OCI-LY7 (cell line): ENCODE data around the gene GMDS. TPM values are rescaled to one million over a fixed set of nuclear protein-coding genes. Genes with fewer than 3 reads are reported as not detected.

Experiments
- BruUV-seq: library from RNA; stranded (reverse); fragments of 400-500 nt; replicated peaks from 2 replicates; lab custom pipeline; 2021; lab: Mats Ljungman, UMichigan
- CTCF ChIA-PET: fragments of 300-600 bp; sonication (Branson Sonifier 250); formaldehyde crosslinking; loops from one replicate; lab custom pipeline; 2022; ENCODE audit warnings: antibody characterized with exemption; ENCODE audit not compliant: unreplicated experiment; lab: Charles Lee
- POLR2A ChIA-PET: fragments of 300-600 bp; sonication (Branson Sonifier 250); formaldehyde crosslinking; loops from one replicate; lab custom pipeline; 2022; ENCODE audit warnings: antibody characterized with exemption; lab: Charles Lee
- DNase-seq: peaks from one replicate; pipeline ENCODE4 v3.0.0-alpha.2; 2015; ENCODE audit warnings: low spot score
- H2AFZ ChIP-seq: fragments of 200-600 bp; sonication (generic), shearing (Covaris generic); 2 replicates; pipeline ENCODE4 v1.6.1; 2014; ENCODE audit warnings: mild to moderate bottlenecking, antibody characterized with exemption, low read length, moderate library complexity
- H3K27ac ChIP-seq: fragments of 200-600 bp; sonication (generic); 2 replicates; pipeline ENCODE4 v1.5.1; 2014; ENCODE audit warnings: mixed run types, low read depth, mild to moderate bottlenecking, moderate library complexity, low read length, inconsistent platforms; ENCODE audit not compliant: poor library complexity, severe bottlenecking
- H3K36me3 ChIP-seq: fragments of 200-600 bp; sonication (generic); 2 replicates; pipeline ENCODE4 v1.6.1; 2014; ENCODE audit warnings: mild to moderate bottlenecking, antibody characterized with exemption, low read length, moderate library complexity, mixed read lengths; ENCODE audit not compliant: insufficient read depth
- H3K4me1 ChIP-seq: fragments of 200-600 bp; sonication (generic); 2 replicates; pipeline ENCODE4 v1.5.1; 2014; ENCODE audit warnings: mild to moderate bottlenecking, low read length; ENCODE audit not compliant: insufficient read depth, poor library complexity, severe bottlenecking
- H3K4me2 ChIP-seq: fragments of 200-600 bp; sonication (generic); 2 replicates; pipeline ENCODE4 v1.6.1; 2014; ENCODE audit warnings: mild to moderate bottlenecking, low read length
- H3K4me3 ChIP-seq: fragments of 200-600 bp; sonication (generic); 2 replicates; pipeline ENCODE4 v1.5.1; 2014; ENCODE audit warnings: mild to moderate bottlenecking, low read depth, low read length; ENCODE audit not compliant: poor library complexity, severe bottlenecking
- H3K79me2 ChIP-seq: fragments of 200-600 bp; sonication (generic); 2 replicates; pipeline ENCODE4 v1.6.1; 2016; ENCODE audit warnings: low read depth, mild to moderate bottlenecking, low read length, moderate library complexity, mixed read lengths; ENCODE audit not compliant: insufficient read depth
- H3K9me2 ChIP-seq: fragments of 200-600 bp; sonication (generic); 2 replicates; pipeline ENCODE4 v1.6.1; 2016; ENCODE audit warnings: mild to moderate bottlenecking, low read length, mixed read lengths; ENCODE audit not compliant: insufficient read depth
- H3K9me3 ChIP-seq: fragments of 200-600 bp; sonication (generic); 2 replicates; pipeline ENCODE4 v1.6.1; 2014; ENCODE audit warnings: mild to moderate bottlenecking, mixed run types, low read length, mixed read lengths
- H4K20me1 ChIP-seq: fragments of 200-600 bp; sonication (generic); 2 replicates; pipeline ENCODE4 v1.6.1; 2014; ENCODE audit warnings: mild to moderate bottlenecking, antibody characterized with exemption, low read length, moderate library complexity, mixed read lengths; ENCODE audit not compliant: insufficient read depth
- CTCF ChIP-seq: fragments of 200-600 bp; sonication (generic); conservative IDR thresholded peaks from 2 replicates; pipeline ENCODE4 v1.5.1; 2014; ENCODE audit warnings: mild to moderate bottlenecking, antibody characterized with exemption, low read length, moderate library complexity, mixed read lengths
- EZH2phosphoT487 ChIP-seq: fragments of 200-600 bp; sonication (generic); IDR thresholded peaks from 2 replicates; pipeline ENCODE4 v1.6.1; 2018; ENCODE audit warnings: low read depth, borderline replicate concordance, mild to moderate bottlenecking, mixed run types, antibody characterized with exemption, low read length, moderate library complexity, mixed read lengths
- intact Hi-C: fragments of 100-400 bp; cut with micrococcal nuclease; formaldehyde crosslinking; loops from one replicate; pipeline ENCODE4 v1.10.0; 2022; ENCODE audit not compliant: unreplicated experiment
- total RNA-seq, 2 experiments: library from RNA; depleted of rRNA in 1 of 2; stranded (reverse); fragments of >200 nt in 1 of 2; shearing (Covaris generic) in 1 of 2; gene quantifications; 2 replicates each; pipeline ENCODE4 v1.2.3, GENCODE V29; 2014 to 2022

GMDS gene
- total RNA-seq, 2 experiments from 2014 or later: 9.9 to 26.8 TPM

GRCh38 chr6:2245877-2246863 lies 765 bp upstream of the GMDS start:
- Histone ChIP-seq H3K4me2 (peak overlapping the region; percentile 100), H3K27ac (peak overlapping the region; percentile 17), H3K79me2 (peaks cover 11% of the 10 kb centered on the region; the same call in 1 of the 2 replicates), H3K9me2 (no peaks in the 10 kb centered on the region), H3K4me1 (peaks cover 23% of the 10 kb centered on the region), H3K9me3 (no peaks in the 10 kb centered on the region), H3K4me3 (peak overlapping the region; percentile 95), H3K36me3 (no peaks in the 10 kb centered on the region), H4K20me1 (no peaks in the 10 kb centered on the region), H2AFZ (peak overlapping the region; percentile 97)
- intact Hi-C loops: no loop called here
- CTCF ChIA-PET: interaction anchor here (1.0 kb wide), 1 partner anchor 14 kb away, joined by 3 read pairs; no protein-coding TSS in a partner anchor
- DNase-seq: peak; percentile 39
- BruUV-seq: TSS peak; percentile 74
- POLR2A ChIA-PET: interaction anchor here (0.5 to 0.9 kb wide), 5 partner anchors 9 to 1554 kb away, joined by 3 to 5 read pairs (median 3); no protein-coding TSS in a partner anchor
- TF ChIP-seq EZH2phosphoT487 (no peak), CTCF (no peak)

GRCh38 chr6:2244261-2245102 lies 923 bp downstream of the GMDS start:
- H3K36me3 ChIP-seq: no peaks in the 10 kb centered on the region
- H3K27ac ChIP-seq: no peak overlapping the region
- peaks cover 11% of the 10 kb centered on the region; the same call in 1 of the 2 replicates for H3K79me2 ChIP-seq
- DNase-seq: no peak
- peak overlapping the region; percentile 84; the same call in 1 of the 2 replicates for H2AFZ ChIP-seq
- TSS peak; percentile 61 for BruUV-seq
- intact Hi-C loops: no loop called here
- peaks cover 19% of the 10 kb centered on the region for H3K4me1 ChIP-seq
- H3K9me3 ChIP-seq: no peaks in the 10 kb centered on the region
- POLR2A ChIA-PET: no interaction called here
- no peaks in the 10 kb centered on the region for H4K20me1 ChIP-seq
- TF ChIP-seq EZH2phosphoT487 (no peak), CTCF (no peak)
- CTCF ChIA-PET: no interaction called here
- no peaks in the 10 kb centered on the region for H3K9me2 ChIP-seq
- peak overlapping the region; percentile 95 for H3K4me3 ChIP-seq
- H3K4me2 ChIP-seq: peak overlapping the region; percentile 74
